HEK293 (cell line): ENCODE measurements around the gene RNF175.
A peak's percentile ranks its signal among the peaks of the same experiment; 100 is the strongest.

Experiments used
- CTCF ChIA-PET: fragments of 350-600 bp; formaldehyde crosslinking; extraction: SDS; loops from one replicate; lab custom pipeline; 2021; ENCODE audit warnings: antibody characterized with exemption; lab: Yijun Ruan, JAX
- POLR2A ChIA-PET: fragments of 300-600 bp; formaldehyde crosslinking; extraction: SDS; loops from one replicate; lab custom pipeline; 2020; ENCODE audit warnings: antibody characterized with exemption, inconsistent platforms; lab: Yijun Ruan, JAX
- H3K27ac ChIP-seq: fragments of 200-500 bp; sonication (Bioruptor generic); 2 replicates; pipeline ENCODE4 v1.5.1; 2014; ENCODE audit warnings: low read depth, low read length, control low read depth, inconsistent platforms; ENCODE audit errors: extremely low read depth
- H3K36me3 ChIP-seq, 2 experiments: fragments of 200-500 bp in 1 of 2; sonication (Bioruptor generic) in 1 of 2; 1 replicate in 1 of 2; 2 replicates in 1 of 2; pipeline ENCODE4 v1.5.1; 2014 to 2017; ENCODE audit warnings: inconsistent platforms in 2 of 2, low read length in 2 of 2; ENCODE audit not compliant: control insufficient read depth in 2 of 2, insufficient read depth in 1 of 2
- H3K4me1 ChIP-seq: fragments of 200-500 bp; sonication (Bioruptor generic); 2 replicates; pipeline ENCODE4 v1.5.1; 2014; ENCODE audit warnings: mild to moderate bottlenecking, low read length, inconsistent platforms; ENCODE audit not compliant: control insufficient read depth, insufficient read depth
- H3K4me3 ChIP-seq: 2 replicates; pipeline ENCODE4 v1.5.1; 2011; ENCODE audit warnings: low read depth, mild to moderate bottlenecking, control low read depth, low read length, moderate library complexity
- H3K9me3 ChIP-seq: fragments of 200-500 bp; sonication (Bioruptor generic); 2 replicates; pipeline ENCODE4 v1.5.1; 2014; ENCODE audit warnings: low read depth, low read length, inconsistent platforms; ENCODE audit not compliant: control insufficient read depth, insufficient read depth
- BCL11A ChIP-seq: fragments of 450-650 bp; formaldehyde crosslinking; IDR thresholded peaks from 2 replicates; pipeline ENCODE4 v1.5.1; 2016; ENCODE audit warnings: low read depth, missing biosample characterization, missing genetic modification characterization
- CTCF ChIP-seq: fragments of 450-650 bp; formaldehyde crosslinking; IDR thresholded peaks from 2 replicates; pipeline ENCODE4 v1.5.1; 2016; ENCODE audit warnings: missing biosample characterization, missing genetic modification characterization
- GLIS1 ChIP-seq: fragments of 450-650 bp; formaldehyde crosslinking; IDR thresholded peaks from 2 replicates; pipeline ENCODE4 v1.5.1; 2016; ENCODE audit warnings: missing biosample characterization, missing genetic modification characterization
- INSM2 ChIP-seq: fragments of 450-650 bp; formaldehyde crosslinking; IDR thresholded peaks from 2 replicates; pipeline ENCODE4 v1.5.1; 2016; ENCODE audit warnings: missing biosample characterization, missing genetic modification characterization
- KLF7 ChIP-seq: fragments of 450-650 bp; formaldehyde crosslinking; IDR thresholded peaks from 2 replicates; pipeline ENCODE4 v1.5.1; 2016; ENCODE audit warnings: missing biosample characterization, missing genetic modification characterization, borderline replicate concordance
- KLF9 ChIP-seq: fragments of 450-650 bp; formaldehyde crosslinking; IDR thresholded peaks from 2 replicates; pipeline ENCODE4 v1.5.1; 2016; ENCODE audit warnings: missing biosample characterization, missing genetic modification characterization, low read depth
- OVOL3 ChIP-seq: fragments of 450-650 bp; formaldehyde crosslinking; IDR thresholded peaks from 2 replicates; pipeline ENCODE4 v1.5.1; 2016; ENCODE audit warnings: missing biosample characterization, missing genetic modification characterization
- TCF7L2 ChIP-seq: IDR thresholded peaks from 2 replicates; pipeline ENCODE4 v1.6.1; 2011; ENCODE audit warnings: low read depth, mild to moderate bottlenecking, inconsistent platforms, low read length, moderate library complexity, borderline replicate concordance
- WT1 ChIP-seq: fragments of 450-650 bp; formaldehyde crosslinking; IDR thresholded peaks from 2 replicates; pipeline ENCODE4 v1.5.1; 2016; ENCODE audit warnings: missing biosample characterization, missing genetic modification characterization
- ZIC2 ChIP-seq: fragments of 450-650 bp; formaldehyde crosslinking; IDR thresholded peaks from 2 replicates; pipeline ENCODE4 v1.5.1; 2016; ENCODE audit warnings: missing biosample characterization, missing genetic modification characterization
- ZNF132 ChIP-seq: fragments of 450-650 bp; formaldehyde crosslinking; IDR thresholded peaks from 2 replicates; pipeline ENCODE4 v1.5.1; 2017; ENCODE audit warnings: missing biosample characterization, missing genetic modification characterization, borderline replicate concordance
- ZNF16 ChIP-seq: fragments of 450-650 bp; formaldehyde crosslinking; IDR thresholded peaks from 2 replicates; pipeline ENCODE4 v1.5.1; 2016; ENCODE audit warnings: low read depth, missing biosample characterization, missing genetic modification characterization
- ZNF202 ChIP-seq: fragments of 450-650 bp; formaldehyde crosslinking; IDR thresholded peaks from 2 replicates; pipeline ENCODE4 v1.5.1; 2016; ENCODE audit warnings: missing biosample characterization, missing genetic modification characterization, borderline replicate concordance
- ZNF221 ChIP-seq: fragments of 450-650 bp; formaldehyde crosslinking; IDR thresholded peaks from 2 replicates; pipeline ENCODE4 v1.5.1; 2017; ENCODE audit warnings: missing biosample characterization, missing genetic modification characterization, borderline replicate concordance
- ZNF26 ChIP-seq: fragments of 450-650 bp; formaldehyde crosslinking; IDR thresholded peaks from 2 replicates; pipeline ENCODE4 v1.5.1; 2016; ENCODE audit warnings: missing biosample characterization, missing genetic modification characterization
- ZNF571 ChIP-seq: fragments of 450-650 bp; formaldehyde crosslinking; IDR thresholded peaks from 2 replicates; pipeline ENCODE4 v1.5.0; 2017; ENCODE audit warnings: missing biosample characterization, missing genetic modification characterization
- ZNF645 ChIP-seq: fragments of 450-650 bp; formaldehyde crosslinking; IDR thresholded peaks from 2 replicates; pipeline ENCODE4; 2016; ENCODE audit warnings: missing biosample characterization, missing genetic modification characterization
- ZNF792 ChIP-seq: fragments of 450-650 bp; formaldehyde crosslinking; IDR thresholded peaks from 2 replicates; pipeline ENCODE4 v1.5.1; 2016; ENCODE audit warnings: missing biosample characterization, missing genetic modification characterization
- ZNF843 ChIP-seq: fragments of 450-650 bp; formaldehyde crosslinking; IDR thresholded peaks from 2 replicates; pipeline ENCODE4 v1.5.1; 2016; ENCODE audit warnings: missing biosample characterization, missing genetic modification characterization

RNF175 gene

GRCh38 chr4:153725831-153726154 is 34.0 kb downstream of the RNF175 start (continued):
- no peak for TF ChIP-seq CTCF
- no peak for TF ChIP-seq WT1
- TF ChIP-seq BCL11A, result no peak

GRCh38 chr4:153725136-153725830 is 34.5 kb downstream of the RNF175 start:
- ChIA-PET CTCF (interaction anchor here (1.2 kb wide), 2 partner anchors 24 to 82 kb away, joined by 3 read pairs; no protein-coding TSS in a partner anchor), POLR2A (no interaction called here)
- TF ChIP-seq INSM2 (tag by site-specific recombination) (no peak), ZNF221 (no peak), ZNF571 (tag by site-specific recombination) (no peak), KLF7 (tag by site-specific recombination) (no peak), ZNF132 (tag by site-specific recombination) (no peak), ZNF202 (tag by site-specific recombination) (no peak), ZNF645 (tag by site-specific recombination) (no peak), ZNF843 (tag by site-specific recombination) (no peak), TCF7L2 (no peak), ZNF16 (tag by site-specific recombination) (no peak), KLF9 (tag by site-specific recombination) (no peak), ZNF26 (tag by site-specific recombination) (no peak), OVOL3 (tag by site-specific recombination) (no peak), ZNF792 (tag by site-specific recombination) (no peak)
- no peak overlapping the region for H3K27ac ChIP-seq
- no peak overlapping the region for H3K4me3 ChIP-seq
- no peaks in the 10 kb centered on the region for H3K4me1 ChIP-seq
- no peaks in the 10 kb centered on the region for H3K9me3 ChIP-seq
- H3K36me3 ChIP-seq, result no peaks in the 10 kb centered on the region

GRCh38 chr4:153724606-153725005 is 35.2 kb downstream of the RNF175 start:
- TF ChIP-seq GLIS1 (tag by site-specific recombination) (0 out of 2 replicates have a peak, but pooled peaks have one; percentile 9), ZIC2 (no peak)
- CTCF ChIA-PET, result interaction anchor here (0.6 kb wide), 1 partner anchor 851 kb away, joined by 3 read pairs; no protein-coding TSS in a partner anchor
- no peak overlapping the region for H3K4me3 ChIP-seq
- H3K27ac ChIP-seq, result no peak overlapping the region
- no peaks in the 10 kb centered on the region for H3K36me3 ChIP-seq
- H3K4me1 ChIP-seq, result no peaks in the 10 kb centered on the region
- no peaks in the 10 kb centered on the region for H3K9me3 ChIP-seq
- POLR2A ChIA-PET, result no interaction called here
